Measurements from ENCODE around the gene DNM3. TPM values are rescaled to one million over a fixed set of nuclear protein-coding genes. Genes with fewer than 3 reads are reported as not detected.
A peak's percentile ranks its signal among the peaks of the same experiment; 100 is the strongest.

Gene DNM3
- total RNA-seq, 1 donor: 0.72 TPM

GRCh38 chr1:172342584-172343239 is 501.4 kb downstream of the DNM3 start:
- no peaks in the 10 kb centered on the region for H3K36me3 ChIP-seq (ENCODE audit: insufficient read depth, low read length)
- peak overlapping the region; percentile 82 for H2AFZ ChIP-seq (ENCODE audit: low read length)
- H3K9me3 ChIP-seq (ENCODE audit: low read depth, low read length): no peaks in the 10 kb centered on the region
- peak overlapping the region; percentile 94 for H3K27ac ChIP-seq (ENCODE audit: low read depth, low read length)
- no peaks in the 10 kb centered on the region for H4K20me1 ChIP-seq (ENCODE audit: insufficient read depth, low read length)
- peak overlapping the region; percentile 86 for H3K4me2 ChIP-seq (ENCODE audit: insufficient read depth, low read length)
- H3K4me3 ChIP-seq (ENCODE audit: insufficient read depth, low read length): no peak overlapping the region
- peaks cover 27% of the 10 kb centered on the region for H3K4me1 ChIP-seq (ENCODE audit: insufficient read depth, low read length)
- DNase-seq (ENCODE audit: insufficient read length, low spot score, missing footprints): no peak
- H3K27me3 ChIP-seq (ENCODE audit: insufficient read depth, low read length): no peaks in the 10 kb centered on the region
- no peaks in the 10 kb centered on the region for H3K79me2 ChIP-seq (ENCODE audit: insufficient read depth, low read length)
- TF ChIP-seq CTCF (IDR thresholded peaks at IDR 0.05; ENCODE audit: extremely low read depth, low read depth, low read length): no peak

- no peak for TF ChIP-seq CTCF (IDR thresholded peaks at IDR 0.05; ENCODE audit: extremely low read depth, low read depth, low read length)
- Histone ChIP-seq H3K4me1 (ENCODE audit: insufficient read depth, low read length) (peaks cover 27% of the 10 kb centered on the region), H3K36me3 (ENCODE audit: insufficient read depth, low read length) (no peaks in the 10 kb centered on the region), H3K4me3 (ENCODE audit: insufficient read depth, low read length) (peak overlapping the region; percentile 58), H3K4me2 (ENCODE audit: insufficient read depth, low read length) (peak overlapping the region; percentile 86), H3K9me3 (ENCODE audit: low read depth, low read length) (no peaks in the 10 kb centered on the region), H4K20me1 (ENCODE audit: insufficient read depth, low read length) (no peaks in the 10 kb centered on the region), H3K27ac (ENCODE audit: low read depth, low read length) (peak overlapping the region; percentile 94), H3K79me2 (ENCODE audit: insufficient read depth, low read length) (no peaks in the 10 kb centered on the region), H2AFZ (ENCODE audit: low read length) (peak overlapping the region; percentile 82), H3K27me3 (ENCODE audit: insufficient read depth, low read length) (no peaks in the 10 kb centered on the region)
- DNase-seq (ENCODE audit: insufficient read length, low spot score, missing footprints): peak; percentile 62
Observed at GRCh38 chr1:172343240-172344160, 502.2 kb downstream of the DNM3 start.

- Histone ChIP-seq H3K9me3 (ENCODE audit: low read depth, low read length) (no peaks in the 10 kb centered on the region), H3K4me1 (ENCODE audit: insufficient read depth, low read length) (peaks cover 27% of the 10 kb centered on the region), H2AFZ (ENCODE audit: low read length) (peak overlapping the region; percentile 82), H3K36me3 (ENCODE audit: insufficient read depth, low read length) (no peaks in the 10 kb centered on the region), H3K27ac (ENCODE audit: low read depth, low read length) (peak overlapping the region; percentile 94), H3K4me2 (ENCODE audit: insufficient read depth, low read length) (peak overlapping the region; percentile 86), H3K27me3 (ENCODE audit: insufficient read depth, low read length) (no peaks in the 10 kb centered on the region), H3K4me3 (ENCODE audit: insufficient read depth, low read length) (peak overlapping the region; percentile 58), H4K20me1 (ENCODE audit: insufficient read depth, low read length) (no peaks in the 10 kb centered on the region), H3K79me2 (ENCODE audit: insufficient read depth, low read length) (no peaks in the 10 kb centered on the region)
- no peak for TF ChIP-seq CTCF (IDR thresholded peaks at IDR 0.05; ENCODE audit: extremely low read depth, low read depth, low read length)
- DNase-seq (ENCODE audit: insufficient read length, low spot score, missing footprints): no peak
Observed at GRCh38 chr1:172344444-172344843, 503.1 kb downstream of the DNM3 start.

GRCh38 chr1:172345077-172345476 is 503.8 kb downstream of the DNM3 start:
- peak overlapping the region; percentile 86 for H3K4me2 ChIP-seq (ENCODE audit: insufficient read depth, low read length)
- H3K4me1 ChIP-seq (ENCODE audit: insufficient read depth, low read length): peaks cover 27% of the 10 kb centered on the region
- no peaks in the 10 kb centered on the region for H3K79me2 ChIP-seq (ENCODE audit: insufficient read depth, low read length)
- H3K4me3 ChIP-seq (ENCODE audit: insufficient read depth, low read length): no peak overlapping the region
- H3K9me3 ChIP-seq (ENCODE audit: low read depth, low read length): no peaks in the 10 kb centered on the region
- peak overlapping the region; percentile 94 for H3K27ac ChIP-seq (ENCODE audit: low read depth, low read length)
- H4K20me1 ChIP-seq (ENCODE audit: insufficient read depth, low read length): no peaks in the 10 kb centered on the region
- TF ChIP-seq CTCF (IDR thresholded peaks at IDR 0.05; ENCODE audit: extremely low read depth, low read depth, low read length): no peak
- DNase-seq (ENCODE audit: insufficient read length, low spot score, missing footprints): no peak
- no peaks in the 10 kb centered on the region for H3K27me3 ChIP-seq (ENCODE audit: insufficient read depth, low read length)
- H2AFZ ChIP-seq (ENCODE audit: low read length): peak overlapping the region; percentile 0
- H3K36me3 ChIP-seq (ENCODE audit: insufficient read depth, low read length): no peaks in the 10 kb centered on the region

All from osteoblast (primary cell).